Prostate gland (tissue), 2 donors: ENCODE data around the gene CCL18. TPM values are rescaled to one million over a fixed set of nuclear protein-coding genes. Genes with fewer than 3 reads are reported as not detected.
"Not testable (repeated sequence)": the region's sequence is repeated elsewhere in the genome, so short reads cannot be mapped to it uniquely, and the experiment has no call there.

Experiments used
- DNase-seq: peaks from one replicate; pipeline ENCODE4 v3.0.0-alpha.2; 2019; ENCODE audit warnings: low spot score
- H3K27ac ChIP-seq, 2 donors: fragments of 200-600 bp; sonication (generic); 2 replicates each; pipeline ENCODE4 v1.5.1; 2017 to 2019
- H3K27me3 ChIP-seq: fragments of 200-600 bp; sonication (generic); replicated peaks from 2 replicates; pipeline ENCODE4 v1.5.1; 2019; ENCODE audit not compliant: insufficient read depth
- H3K36me3 ChIP-seq, 2 donors: fragments of 200-600 bp; sonication (generic); 1 replicate in 1 of 2; 2 replicates in 1 of 2; pipeline versions ENCODE4 v1.5.1 to v1.8.1; 2017 to 2019
- H3K4me1 ChIP-seq: fragments of 200-600 bp; sonication (generic); replicated peaks from 2 replicates; pipeline ENCODE4 v1.5.1; 2019
- H3K4me3 ChIP-seq, 2 donors: fragments of 200-600 bp; sonication (generic); 2 replicates each; pipeline ENCODE4 v1.5.1; 2017 to 2019
- H3K9me3 ChIP-seq: fragments of 200-600 bp; sonication (generic); 2 replicates; pipeline ENCODE4 v1.5.1; 2017
- CTCF ChIP-seq, 4 experiments: fragments of 200-600 bp in 2 of 4; fragments of 450-650 bp in 2 of 4; sonication (generic) in 2 of 4; IDR thresholded peaks; 1 replicate in 3 of 4; 2 replicates in 1 of 4; pipeline ENCODE4 v1.5.1; 2016 to 2019; ENCODE audit warnings: antibody characterized with exemption in 4 of 4, mild to moderate bottlenecking in 2 of 4, moderate library complexity in 2 of 4
- POLR2A ChIP-seq: fragments of 450-650 bp; IDR thresholded peaks from one replicate; pipeline ENCODE4 v1.6.1; 2016; ENCODE audit warnings: antibody characterized with exemption, mild to moderate bottlenecking
- POLR2AphosphoS5 ChIP-seq: sonication (generic); formaldehyde crosslinking; IDR thresholded peaks from one replicate; pipeline ENCODE4 v1.6.1; 2017; ENCODE audit warnings: antibody characterized with exemption
- WGBS: methylation state at CpG from one replicate; pipeline ENCODE4 v1.1.5; 2018; 5-methylcytosine and 5-hydroxymethylcytosine counted together
- intact Hi-C: fragments of 100-400 bp; cut with DNase I; formaldehyde crosslinking; loops from one replicate; pipeline ENCODE4 v1.14.2; 2022
- total RNA-seq, 2 donors: library from RNA; depleted of rRNA; stranded (reverse); fragments of >200 nt; gene quantifications; one replicate each; pipeline ENCODE4 v1.1.0, GENCODE V29; 2016

The CCL18 gene
- total RNA-seq, 2 donors from 2014 or later = 2.4 TPM; not detected in 1

GRCh38 chr17:36105781-36106492 lies 41.9 kb downstream of the CCL18 start:
- Histone ChIP-seq H3K27me3 (no peaks in the 10 kb centered on the region), H3K4me1 (no peaks in the 10 kb centered on the region), H3K27ac (no peak overlapping the region), H3K4me3 (no peak overlapping the region), H3K36me3 (no peaks in the 10 kb centered on the region), H3K9me3 (no peaks in the 10 kb centered on the region)
- TF ChIP-seq POLR2A = no peak
- 82% methylated on average over 5 of the region's 5 CpGs for WGBS
- intact Hi-C loops = no loop called here
- no peak for DNase-seq

GRCh38 chr17:36106493-36106835 lies 42.4 kb downstream of the CCL18 start:
- intact Hi-C loops = no loop called here
- WGBS = 88% methylated on average over 6 of the region's 6 CpGs

GRCh38 chr17:36107660-36108059 lies 43.6 kb downstream of the CCL18 start:
- TF ChIP-seq CTCF (IDR thresholded peaks at IDR 0.05) (no peak), POLR2A (no peak), POLR2AphosphoS5 (no peak)
- Histone ChIP-seq H3K27ac (no peak overlapping the region), H3K4me1 (no peaks in the 10 kb centered on the region), H3K9me3 (no peaks in the 10 kb centered on the region), H3K27me3 (no peaks in the 10 kb centered on the region), H3K4me3 (no peak overlapping the region), H3K36me3 (no peaks in the 10 kb centered on the region)
- WGBS = 93% methylated on average over 3 of the region's 3 CpGs
- intact Hi-C loops = no loop called here
- DNase-seq = no peak

More at GRCh38 chr17:36106493-36106835, 42.4 kb downstream of the CCL18 start:
- no peak for TF ChIP-seq POLR2A
- TF ChIP-seq CTCF (IDR thresholded peaks at IDR 0.05) = no peak
- TF ChIP-seq POLR2AphosphoS5 = no peak
- H3K9me3 ChIP-seq = no peaks in the 10 kb centered on the region
- H3K36me3 ChIP-seq = no peaks in the 10 kb centered on the region
- H3K4me1 ChIP-seq = no peaks in the 10 kb centered on the region
- H3K4me3 ChIP-seq = no peak overlapping the region
- H3K27ac ChIP-seq = no peak overlapping the region
- no peak for DNase-seq
- no peaks in the 10 kb centered on the region for H3K27me3 ChIP-seq

- H3K27me3 ChIP-seq, H3K36me3 ChIP-seq, H3K4me1 ChIP-seq, intact Hi-C loops, H3K4me3 ChIP-seq, DNase-seq, H3K9me3 ChIP-seq, H3K27ac ChIP-seq: not testable (repeated sequence)
- WGBS = 79% methylated on average over 5 of the region's 5 CpGs
Measured at GRCh38 chr17:36108265-36108664, 44.2 kb downstream of the CCL18 start.

GRCh38 chr17:36111068-36111490 lies 47.0 kb downstream of the CCL18 start:
- no peak for DNase-seq
- 83% methylated on average over 4 of the region's 4 CpGs for WGBS
- Histone ChIP-seq H3K4me3 (no peak overlapping the region), H3K4me1 (no peaks in the 10 kb centered on the region), H3K9me3 (no peaks in the 10 kb centered on the region), H3K36me3 (no peaks in the 10 kb centered on the region), H3K27ac (no peak overlapping the region), H3K27me3 (no peaks in the 10 kb centered on the region)
- no peak for TF ChIP-seq POLR2A
- no peak for TF ChIP-seq CTCF (IDR thresholded peaks at IDR 0.05)
- no peak for TF ChIP-seq POLR2AphosphoS5
- intact Hi-C loops = no loop called here

GRCh38 chr17:36112572-36112971 lies 48.5 kb downstream of the CCL18 start:
- intact Hi-C loops = no loop called here
- Histone ChIP-seq H3K9me3 (no peaks in the 10 kb centered on the region), H3K27me3 (no peaks in the 10 kb centered on the region), H3K4me3 (no peak overlapping the region), H3K4me1 (no peaks in the 10 kb centered on the region), H3K36me3 (no peaks in the 10 kb centered on the region), H3K27ac (no peak overlapping the region)
- DNase-seq = no peak
- TF ChIP-seq CTCF (IDR thresholded peaks at IDR 0.05) (no peak), POLR2AphosphoS5 (no peak), POLR2A (no peak)

GRCh38 chr17:36113131-36113530 lies 49.1 kb downstream of the CCL18 start:
- 89% methylated on average over 1 of the region's 1 CpG for WGBS
- H3K4me1 ChIP-seq, H3K9me3 ChIP-seq, intact Hi-C loops, H3K36me3 ChIP-seq, DNase-seq, H3K4me3 ChIP-seq, H3K27me3 ChIP-seq, H3K27ac ChIP-seq: not testable (repeated sequence)

- intact Hi-C loops = not testable (repeated sequence)
- 88% methylated on average over 5 of the region's 5 CpGs for WGBS
Measured at GRCh38 chr17:36114971-36115648, 51.0 kb downstream of the CCL18 start.

More at GRCh38 chr17:36114971-36115648, 51.0 kb downstream of the CCL18 start:
- H3K4me1 ChIP-seq, H3K36me3 ChIP-seq, H3K4me3 ChIP-seq, H3K9me3 ChIP-seq, H3K27me3 ChIP-seq, DNase-seq, H3K27ac ChIP-seq: not testable (repeated sequence)
